Measurements from ENCODE around the gene RALGPS1. TPM values are rescaled to one million over a fixed set of nuclear protein-coding genes. Genes with fewer than 3 reads are reported as not detected.

RALGPS1 gene
- total and polyA plus RNA-seq, 8 donors = 4.7 to 150 (median 42.2) TPM

DNA sequence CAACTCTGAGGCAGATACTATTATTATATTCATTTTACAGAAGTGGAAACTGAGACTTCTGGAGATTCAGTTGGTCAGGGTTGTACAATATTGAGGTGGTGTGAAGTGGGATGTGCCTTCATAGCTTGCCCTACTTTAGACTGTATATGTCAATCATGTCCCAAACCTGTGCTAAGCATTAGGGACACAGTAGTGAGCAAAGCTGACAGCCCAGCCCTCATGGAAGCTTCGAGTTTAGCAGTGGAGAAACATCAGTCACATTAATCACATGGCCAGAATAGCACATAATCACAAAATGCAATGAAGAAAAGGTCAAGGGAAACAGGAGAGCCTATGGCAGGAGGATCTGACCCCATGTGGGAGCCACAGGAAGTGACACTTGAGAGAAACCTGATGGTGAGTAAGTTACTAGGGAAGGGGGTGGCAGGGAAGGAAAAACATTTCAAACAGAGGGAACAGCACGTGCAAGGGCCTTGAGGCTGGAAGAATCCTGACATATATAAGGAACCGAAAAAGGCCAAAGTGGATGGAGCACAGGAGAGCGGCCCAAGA, 20.5 kb upstream of the RALGPS1 start:
- Histone ChIP-seq H3K4me1 (no peaks in the 10 kb centered on the region), H3K27ac (no peak overlapping the region), H3K9me3 (no peaks in the 10 kb centered on the region), H3K36me3 (no peaks in the 10 kb centered on the region), H3K27me3 (no peaks in the 10 kb centered on the region), H3K4me3 (no peak overlapping the region)
- intact Hi-C loops (cut with DNase I; ENCODE audit: low total_unique reads) = no loop called here
- TF ChIP-seq POLR2A (IDR thresholded peaks at IDR 0.05) (no peak), POLR2AphosphoS5 (IDR thresholded peaks at IDR 0.05) (no peak), EP300 (IDR thresholded peaks at IDR 0.05) (no peak)
- TF ChIP-seq, protein P1, sequence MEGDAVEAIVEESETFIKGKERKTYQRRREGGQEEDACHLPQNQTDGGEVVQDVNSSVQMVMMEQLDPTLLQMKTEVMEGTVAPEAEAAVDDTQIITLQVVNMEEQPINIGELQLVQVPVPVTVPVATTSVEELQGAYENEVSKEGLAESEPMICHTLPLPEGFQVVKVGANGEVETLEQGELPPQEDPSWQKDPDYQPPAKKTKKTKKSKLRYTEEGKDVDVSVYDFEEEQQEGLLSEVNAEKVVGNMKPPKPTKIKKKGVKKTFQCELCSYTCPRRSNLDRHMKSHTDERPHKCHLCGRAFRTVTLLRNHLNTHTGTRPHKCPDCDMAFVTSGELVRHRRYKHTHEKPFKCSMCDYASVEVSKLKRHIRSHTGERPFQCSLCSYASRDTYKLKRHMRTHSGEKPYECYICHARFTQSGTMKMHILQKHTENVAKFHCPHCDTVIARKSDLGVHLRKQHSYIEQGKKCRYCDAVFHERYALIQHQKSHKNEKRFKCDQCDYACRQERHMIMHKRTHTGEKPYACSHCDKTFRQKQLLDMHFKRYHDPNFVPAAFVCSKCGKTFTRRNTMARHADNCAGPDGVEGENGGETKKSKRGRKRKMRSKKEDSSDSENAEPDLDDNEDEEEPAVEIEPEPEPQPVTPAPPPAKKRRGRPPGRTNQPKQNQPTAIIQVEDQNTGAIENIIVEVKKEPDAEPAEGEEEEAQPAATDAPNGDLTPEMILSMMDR (IDR thresholded peaks at IDR 0.05) = no peak
- WGBS, 5 donors = 67 to 82% (median 80%) methylated on average over 4 of the region's 4 CpGs
- no peak for DNase-seq

DNA sequence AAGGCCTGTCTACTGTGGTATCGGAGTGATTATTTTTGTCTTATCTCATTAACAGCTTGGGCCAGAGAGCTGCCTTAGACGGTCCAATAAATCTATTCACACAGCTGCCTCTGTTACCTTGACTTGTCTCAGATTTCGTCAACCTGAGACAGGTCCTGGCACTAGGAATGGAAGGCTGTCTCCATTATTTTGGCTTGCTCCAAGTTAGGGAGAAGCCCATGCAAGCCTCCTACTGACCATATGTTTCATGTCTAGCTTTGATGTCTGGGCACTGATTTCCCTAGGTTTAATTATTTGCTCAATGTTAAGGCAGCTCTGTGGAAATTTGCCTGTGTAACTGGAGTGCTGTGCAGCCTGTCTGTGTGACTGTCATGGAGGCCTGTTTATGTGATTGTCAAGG, 12.4 kb upstream of the RALGPS1 start:
- no peak for DNase-seq
- intact Hi-C loops (cut with DNase I; ENCODE audit: low total_unique reads) = no loop called here
- Histone ChIP-seq H3K36me3 (no peaks in the 10 kb centered on the region), H3K9me3 (peaks cover 0 to 10% (median 3%) of the 10 kb centered on the region in 4 donors), H3K4me1 (no peaks in the 10 kb centered on the region), H3K27me3 (peaks cover 0 to 3% (median 0%) of the 10 kb centered on the region in 3 donors), H3K4me3 (no peak overlapping the region), H3K27ac (no peak overlapping the region)
- TF ChIP-seq POLR2A (IDR thresholded peaks at IDR 0.05) (no peak), POLR2AphosphoS5 (IDR thresholded peaks at IDR 0.05) (no peak)
- WGBS, 5 donors = 54 to 72% (median 65%) methylated on average over 3 of the region's 3 CpGs

- H3K27me3 ChIP-seq = peaks cover 0 to 14% (median 0%) of the 10 kb centered on the region in 3 donors
- H3K36me3 ChIP-seq = no peaks in the 10 kb centered on the region
- no peak for DNase-seq
- TF ChIP-seq POLR2A (IDR thresholded peaks at IDR 0.05) = no peak
- TF ChIP-seq EP300 (IDR thresholded peaks at IDR 0.05) = no peak
- TF ChIP-seq, protein P1 (IDR thresholded peaks at IDR 0.05) = no peak
- TF ChIP-seq POLR2AphosphoS5 (IDR thresholded peaks at IDR 0.05) = no peak
- WGBS, 5 donors = 79 to 91% (median 88%) methylated on average over 3 of the region's 3 CpGs
- peaks cover 0 to 10% (median 3%) of the 10 kb centered on the region in 4 donors for H3K9me3 ChIP-seq
- no peak overlapping the region for H3K4me3 ChIP-seq
- intact Hi-C loops (cut with DNase I; ENCODE audit: low total_unique reads) = no loop called here
- H3K27ac ChIP-seq = no peak overlapping the region
- H3K4me1 ChIP-seq = no peaks in the 10 kb centered on the region
Measured at GRCh38 chr9:126904586-126904985, 10.0 kb upstream of the RALGPS1 start.

GRCh38 chr9:126906091-126906490, 8.5 kb upstream of the RALGPS1 start:
- intact Hi-C loops (cut with DNase I; ENCODE audit: low total_unique reads) = no loop called here

More at GRCh38 chr9:126906091-126906490, 8.5 kb upstream of the RALGPS1 start:
- Histone ChIP-seq H3K9me3 (peaks cover 0 to 6% (median 2%) of the 10 kb centered on the region in 4 donors), H3K27ac (no peak overlapping the region), H3K4me3 (no peak overlapping the region), H3K36me3 (no peaks in the 10 kb centered on the region), H3K27me3 (peaks cover 0 to 14% (median 0%) of the 10 kb centered on the region in 3 donors), H3K4me1 (no peaks in the 10 kb centered on the region)
- DNase-seq = no peak
- 75 to 86% (median 80%) methylated on average over 6 of the region's 6 CpGs for WGBS, 5 donors
- TF ChIP-seq EP300 (IDR thresholded peaks at IDR 0.05) = no peak
- TF ChIP-seq, protein P1 (IDR thresholded peaks at IDR 0.05) = no peak
- no peak for TF ChIP-seq POLR2AphosphoS5 (IDR thresholded peaks at IDR 0.05)
- TF ChIP-seq POLR2A (IDR thresholded peaks at IDR 0.05) = no peak
